ENCODE results near the gene SEC14L3. TPM values are rescaled to one million over a fixed set of nuclear protein-coding genes. Genes with fewer than 3 reads are reported as not detected.

The SEC14L3 gene
- total and polyA plus RNA-seq, 2 donors (not counting 1 experiment from before 2014, with no cell fraction given), result not detected

GRCh38 chr22:30420347-30421125, 51.3 kb downstream of the SEC14L3 start:
- Mint-ChIP-seq H3K9me3 (ENCODE audit: insufficient read depth) (no peaks in the 10 kb centered on the region), H3K27me3 (no peaks in the 10 kb centered on the region), H3K4me3 (no peak overlapping the region), H3K27ac (no peak overlapping the region), H3K4me1 (peaks cover 31% of the 10 kb centered on the region)
- H3K9me3 ChIP-seq (ENCODE audit: control extremely low read depth in 1 of 3, control insufficient read depth in 2 of 3, insufficient read depth in 1 of 3, low read length in 2 of 3), result no peaks in the 10 kb centered on the region
- no peak for TF ChIP-seq CTCF (IDR thresholded peaks at IDR 0.05)
- TF ChIP-seq EZH2 (IDR thresholded peaks at IDR 0.05; ENCODE audit: borderline replicate concordance, insufficient read depth, low read depth, low read length, poor library complexity, severe bottlenecking), result no peak
- no peak overlapping the region for H2AFZ ChIP-seq (ENCODE audit: insufficient read depth, low read depth, low read length, poor library complexity, severe bottlenecking)
- WGBS (ENCODE audit: insufficient coverage), result 96% methylated on average over 3 of the region's 6 CpGs
- no peak overlapping the region for H3K4me3 ChIP-seq (ENCODE audit: control extremely low read depth in 1 of 5, extremely low read depth in 1 of 5, insufficient read depth in 1 of 5, low read depth in 2 of 5, low read length in 4 of 5)
- no peak overlapping the region for H3K9ac ChIP-seq (ENCODE audit: low read length)
- no peak for ATAC-seq (ENCODE audit: low read depth)
- no peak overlapping the region for H3K4me2 ChIP-seq (replicated peaks; ENCODE audit: low read depth, low read length, poor library complexity, severe bottlenecking)
- CTCF ChIA-PET, result interaction anchor here (1.2 to 2.0 kb wide), 2 partner anchors 33 to 157 kb away, joined by 4 read pairs; partner anchors contain the start of gene RNF215
- no peak overlapping the region for H3K27ac ChIP-seq (ENCODE audit: low read length in 2 of 2)
- intact Hi-C loops (cut with micrococcal nuclease), result loop anchor here (5.0 to 10.0 kb wide), 4 partner anchors 653 to 1536 kb away; partner anchors contain the start of genes PIK3IP1, UQCR10, ZMAT5 and ZNRF3
- DNase-seq, result no peak
- peaks cover 11% of the 10 kb centered on the region for H3K79me2 ChIP-seq (ENCODE audit: control insufficient read depth, insufficient read depth, low read length)
- peaks cover 17 to 27% of the 10 kb centered on the region in 2 donors for H3K4me1 ChIP-seq (ENCODE audit: control insufficient read depth in 2 of 2, insufficient read depth in 2 of 2, low read length in 2 of 2)
- H3K36me3 ChIP-seq (replicated peaks in 1 of 2; ENCODE audit: control extremely low read depth in 1 of 2, control insufficient read depth in 1 of 2, extremely low read depth in 1 of 2, insufficient read depth in 2 of 2, low read length in 1 of 2), result peaks cover 0 to 20% of the 10 kb centered on the region in 2 experiments
- no peaks in the 10 kb centered on the region for H3K27me3 ChIP-seq (replicated peaks in 1 of 4; ENCODE audit: control extremely low read depth in 1 of 4, control insufficient read depth in 3 of 4, insufficient read depth in 4 of 4, low read length in 3 of 4)
- no peaks in the 10 kb centered on the region for H4K20me1 ChIP-seq (ENCODE audit: control insufficient read depth, insufficient read depth, low read length, poor library complexity, severe bottlenecking)
- POLR2A ChIA-PET, result no interaction called here

- no peaks in the 10 kb centered on the region for H3K27me3 ChIP-seq (replicated peaks in 1 of 4; ENCODE audit: control extremely low read depth in 1 of 4, control insufficient read depth in 3 of 4, insufficient read depth in 4 of 4, low read length in 3 of 4)
- H3K4me3 Mint-ChIP-seq, result no peak overlapping the region
- no peak overlapping the region for H3K27ac Mint-ChIP-seq
- CTCF ChIA-PET, result no interaction called here
- no peak overlapping the region for H3K9ac ChIP-seq (ENCODE audit: low read length)
- DNase-seq, result no peak
- H3K4me2 ChIP-seq (replicated peaks; ENCODE audit: low read depth, low read length, poor library complexity, severe bottlenecking), result no peak overlapping the region
- H3K36me3 ChIP-seq (replicated peaks in 1 of 2; ENCODE audit: control extremely low read depth in 1 of 2, control insufficient read depth in 1 of 2, extremely low read depth in 1 of 2, insufficient read depth in 2 of 2, low read length in 1 of 2), result peaks cover 0 to 21% of the 10 kb centered on the region in 2 experiments
- H3K4me1 ChIP-seq (ENCODE audit: control insufficient read depth in 2 of 2, insufficient read depth in 2 of 2, low read length in 2 of 2), result no peaks in the 10 kb centered on the region
- H2AFZ ChIP-seq (ENCODE audit: insufficient read depth, low read depth, low read length, poor library complexity, severe bottlenecking), result no peak overlapping the region
- H3K79me2 ChIP-seq (ENCODE audit: control insufficient read depth, insufficient read depth, low read length), result no peaks in the 10 kb centered on the region
- no peaks in the 10 kb centered on the region for H3K9me3 ChIP-seq (ENCODE audit: control extremely low read depth in 1 of 3, control insufficient read depth in 2 of 3, insufficient read depth in 1 of 3, low read length in 2 of 3)
- no peaks in the 10 kb centered on the region for H3K27me3 Mint-ChIP-seq
- no peaks in the 10 kb centered on the region for H3K9me3 Mint-ChIP-seq (ENCODE audit: insufficient read depth)
- TF ChIP-seq EZH2 (IDR thresholded peaks at IDR 0.05; ENCODE audit: borderline replicate concordance, insufficient read depth, low read depth, low read length, poor library complexity, severe bottlenecking) (no peak), CTCF (IDR thresholded peaks at IDR 0.05) (no peak)
- no peaks in the 10 kb centered on the region for H4K20me1 ChIP-seq (ENCODE audit: control insufficient read depth, insufficient read depth, low read length, poor library complexity, severe bottlenecking)
- WGBS (ENCODE audit: insufficient coverage), result no CpG with 5 or more reads among the region's 1 CpG
- peaks cover under 1% of the 10 kb centered on the region for H3K4me1 Mint-ChIP-seq
- no peak overlapping the region for H3K4me3 ChIP-seq (ENCODE audit: control extremely low read depth in 1 of 5, extremely low read depth in 1 of 5, insufficient read depth in 1 of 5, low read depth in 2 of 5, low read length in 4 of 5)
- POLR2A ChIA-PET, result no interaction called here
- H3K27ac ChIP-seq (ENCODE audit: low read length in 2 of 2), result no peak overlapping the region
- no peak for ATAC-seq (ENCODE audit: low read depth)
- intact Hi-C loops (cut with micrococcal nuclease), result no loop called here
Measured at GRCh38 chr22:30416837-30417236, 55.0 kb downstream of the SEC14L3 start.
